Activated CD4-positive, alpha-beta T cell treated with anti-CD3 and anti-CD28 coated beads for 36 hours (primary cell): ENCODE results near the gene ENOX2. TPM values are rescaled to one million over a fixed set of nuclear protein-coding genes. Genes with fewer than 3 reads are reported as not detected.
A peak's percentile ranks its signal among the peaks of the same experiment; 100 is the strongest.

Experiments
- ATAC-seq: fragments of 200-7000 bp; cut with Tn5 transposase; one replicate; pipeline ENCODE4 v1.10.0; 2021; ENCODE audit warnings: mild to moderate bottlenecking, moderate library complexity
- CTCF ChIA-PET: fragments of 350-600 bp; sonication (Branson Sonifier 250); formaldehyde crosslinking; loops from one replicate; lab custom pipeline; 2021; ENCODE audit warnings: antibody characterized with exemption; lab: Charles Lee
- POLR2A ChIA-PET: fragments of 350-600 bp; sonication (Branson Sonifier 250); formaldehyde crosslinking; loops from one replicate; lab custom pipeline; 2021; ENCODE audit warnings: antibody characterized with exemption, inconsistent platforms; lab: Charles Lee
- DNase-seq: peaks from one replicate; pipeline ENCODE4 v3.0.0-alpha.2; 2020
- H3K27ac Mint-ChIP-seq: one replicate; pipeline ENCODE4 v1.8.0; 2021; ENCODE audit warnings: mixed read lengths
- H3K27me3 Mint-ChIP-seq: one replicate; pipeline ENCODE4 v1.8.0; 2021; ENCODE audit warnings: mixed read lengths
- H3K36me3 Mint-ChIP-seq: one replicate; pipeline ENCODE4 v1.8.0; 2021; ENCODE audit warnings: low read depth, mixed read lengths
- H3K4me1 Mint-ChIP-seq: one replicate; pipeline ENCODE4 v1.8.0; 2021; ENCODE audit warnings: mixed read lengths
- H3K4me3 Mint-ChIP-seq: one replicate; pipeline ENCODE4 v1.8.0; 2021; ENCODE audit warnings: mild to moderate bottlenecking, moderate library complexity, mixed read lengths
- H3K9me3 Mint-ChIP-seq: one replicate; pipeline ENCODE4 v1.8.0; 2021; ENCODE audit warnings: low read depth, mixed read lengths
- intact Hi-C, 2 experiments: fragments of 100-400 bp; cut with DNase I in 1 of 2; cut with micrococcal nuclease in 1 of 2; formaldehyde crosslinking; loops; one replicate each; pipeline versions ENCODE4 v1.14.2 to v1.15.1; 2022 to 2024; cut with DNase I, micrococcal nuclease
- total RNA-seq, 2 experiments: library from RNA; stranded (reverse); gene quantifications; one replicate each; pipeline ENCODE4 v1.2.3, GENCODE V29; 2021

The ENOX2 gene
- total RNA-seq, 2 experiments from 2014 or later = 12.5 to 16.5 TPM

- CTCF ChIA-PET = interaction anchor here (0.6 kb wide), 1 partner anchor 289 kb away, joined by 3 read pairs; no protein-coding TSS in a partner anchor
- intact Hi-C loops = no loop called here
- DNase-seq (no peak), ATAC-seq (no peak)
- Mint-ChIP-seq H3K4me1 (no peaks in the 10 kb centered on the region), H3K27me3 (no peaks in the 10 kb centered on the region), H3K27ac (no peak overlapping the region), H3K9me3 (no peaks in the 10 kb centered on the region), H3K36me3 (no peaks in the 10 kb centered on the region), H3K4me3 (no peak overlapping the region)
- POLR2A ChIA-PET = no interaction called here
Observed at GRCh38 chrX:130606425-130606824, 296.6 kb downstream of the ENOX2 start.

GRCh38 chrX:130604882-130605281 lies 298.1 kb downstream of the ENOX2 start:
- Mint-ChIP-seq H3K36me3 (no peaks in the 10 kb centered on the region), H3K4me3 (no peak overlapping the region), H3K4me1 (no peaks in the 10 kb centered on the region), H3K27me3 (no peaks in the 10 kb centered on the region), H3K9me3 (no peaks in the 10 kb centered on the region), H3K27ac (no peak overlapping the region)
- ChIA-PET CTCF (no interaction called here), POLR2A (no interaction called here)
- intact Hi-C loops = no loop called here
- DNase-seq (no peak), ATAC-seq (no peak)

- no peaks in the 10 kb centered on the region for H3K9me3 Mint-ChIP-seq
Observed at GRCh38 chrX:130594453-130594916, 308.5 kb downstream of the ENOX2 start.

GRCh38 chrX:130593911-130594310 lies 309.1 kb downstream of the ENOX2 start:
- DNase-seq = no peak
- peaks cover 3% of the 10 kb centered on the region for H3K27me3 Mint-ChIP-seq
- no peak for ATAC-seq
- ChIA-PET CTCF (no interaction called here), POLR2A (no interaction called here)
- intact Hi-C loops = no loop called here
- no peaks in the 10 kb centered on the region for H3K36me3 Mint-ChIP-seq
- no peak overlapping the region for H3K27ac Mint-ChIP-seq
- no peak overlapping the region for H3K4me3 Mint-ChIP-seq
- H3K9me3 Mint-ChIP-seq = no peaks in the 10 kb centered on the region
- no peaks in the 10 kb centered on the region for H3K4me1 Mint-ChIP-seq

More at GRCh38 chrX:130594453-130594916, 308.5 kb downstream of the ENOX2 start:
- H3K27ac Mint-ChIP-seq = no peak overlapping the region
- ChIA-PET POLR2A (no interaction called here), CTCF (no interaction called here)
- DNase-seq (no peak), ATAC-seq (no peak)
- H3K36me3 Mint-ChIP-seq = no peaks in the 10 kb centered on the region
- H3K27me3 Mint-ChIP-seq = peaks cover 3% of the 10 kb centered on the region
- intact Hi-C loops = no loop called here
- H3K4me3 Mint-ChIP-seq = no peak overlapping the region
- no peaks in the 10 kb centered on the region for H3K4me1 Mint-ChIP-seq

GRCh38 chrX:130592204-130592603 lies 310.8 kb downstream of the ENOX2 start:
- CTCF ChIA-PET = no interaction called here
- POLR2A ChIA-PET = no interaction called here
- Mint-ChIP-seq H3K9me3 (no peaks in the 10 kb centered on the region), H3K4me3 (no peak overlapping the region), H3K4me1 (no peaks in the 10 kb centered on the region), H3K27ac (no peak overlapping the region), H3K36me3 (no peaks in the 10 kb centered on the region), H3K27me3 (peaks cover 3% of the 10 kb centered on the region)
- intact Hi-C loops = no loop called here
- no peak for ATAC-seq
- no peak for DNase-seq

GRCh38 chrX:130578906-130579305 lies 324.1 kb downstream of the ENOX2 start:
- H3K4me1 Mint-ChIP-seq = no peaks in the 10 kb centered on the region
- ATAC-seq = no peak

GRCh38 chrX:130577431-130577830 lies 325.6 kb downstream of the ENOX2 start:
- H3K4me1 Mint-ChIP-seq = no peaks in the 10 kb centered on the region
- ATAC-seq = no peak
- no peaks in the 10 kb centered on the region for H3K36me3 Mint-ChIP-seq
- DNase-seq = no peak
- H3K27me3 Mint-ChIP-seq = no peaks in the 10 kb centered on the region
- H3K4me3 Mint-ChIP-seq = no peak overlapping the region
- ChIA-PET CTCF (interaction anchor here (0.6 kb wide), 1 partner anchor 339 kb away, joined by 3 read pairs; no protein-coding TSS in a partner anchor), POLR2A (no interaction called here)
- H3K9me3 Mint-ChIP-seq = no peaks in the 10 kb centered on the region
- intact Hi-C loops = loop anchor here in 1 of 2 experiments (2.0 kb wide), 1 partner anchor 339 kb away; no protein-coding TSS in a partner anchor
- H3K27ac Mint-ChIP-seq = no peak overlapping the region

More at GRCh38 chrX:130578906-130579305, 324.1 kb downstream of the ENOX2 start:
- H3K4me3 Mint-ChIP-seq = no peak overlapping the region
- H3K9me3 Mint-ChIP-seq = no peaks in the 10 kb centered on the region
- no peaks in the 10 kb centered on the region for H3K36me3 Mint-ChIP-seq
- ChIA-PET POLR2A (no interaction called here), CTCF (no interaction called here)
- H3K27ac Mint-ChIP-seq = no peak overlapping the region
- DNase-seq = no peak
- intact Hi-C loops = no loop called here
- no peaks in the 10 kb centered on the region for H3K27me3 Mint-ChIP-seq

- ATAC-seq = peak; percentile 55
- Mint-ChIP-seq H3K36me3 (no peaks in the 10 kb centered on the region), H3K9me3 (no peaks in the 10 kb centered on the region), H3K4me3 (no peak overlapping the region), H3K4me1 (no peaks in the 10 kb centered on the region), H3K27me3 (no peaks in the 10 kb centered on the region), H3K27ac (no peak overlapping the region)
- intact Hi-C loops = loop anchor here (1.0 to 2.0 kb wide), 2 partner anchors 340 to 341 kb away; no protein-coding TSS in a partner anchor
- ChIA-PET POLR2A (no interaction called here), CTCF (interaction anchor here (0.6 to 2.2 kb wide), 10 partner anchors 10 to 340 kb away, joined by 3 to 21 read pairs (median 3); no protein-coding TSS in a partner anchor)
- DNase-seq = peak; percentile 54
Observed at GRCh38 chrX:130575831-130576389, 327.1 kb downstream of the ENOX2 start.

Other genes with a start within 250 kb of the ENOX2 start
- not detected for gene ARHGAP36, start 155.1 kb upstream of the ENOX2 start, total RNA-seq